ENCODE results near the gene RSPRY1.
"Not testable (repeated sequence)": the region's sequence is repeated elsewhere in the genome, so short reads cannot be mapped to it uniquely, and the experiment has no call there.

RSPRY1 gene

GRCh38 chr16:57186872-57187854 lies 1.0 kb downstream of the RSPRY1 start:
- DNase-seq (ENCODE audit: low spot score), result peak; percentile 10
- Mint-ChIP-seq H3K4me3 (peak overlapping the region; percentile 99), H3K36me3 (ENCODE audit: low read depth) (peaks cover 10% of the 10 kb centered on the region), H3K27me3 (ENCODE audit: low read depth) (no peaks in the 10 kb centered on the region), H3K9me3 (no peaks in the 10 kb centered on the region), H3K4me1 (ENCODE audit: low read depth) (peaks cover 34% of the 10 kb centered on the region), H3K27ac (peak overlapping the region; percentile 92)

- H3K36me3 Mint-ChIP-seq (ENCODE audit: low read depth); H3K27ac Mint-ChIP-seq; H3K27me3 Mint-ChIP-seq (ENCODE audit: low read depth); H3K9me3 Mint-ChIP-seq; DNase-seq (ENCODE audit: low spot score): not testable (repeated sequence)
- H3K4me1 Mint-ChIP-seq (ENCODE audit: low read depth), result peaks cover 32% of the 10 kb centered on the region
- H3K4me3 Mint-ChIP-seq, result peak overlapping the region; percentile 99
Measured at GRCh38 chr16:57187902-57188710, 2.0 kb downstream of the RSPRY1 start.

- H3K4me1 Mint-ChIP-seq (ENCODE audit: low read depth), result peaks cover 33% of the 10 kb centered on the region
- peaks cover 10% of the 10 kb centered on the region for H3K36me3 Mint-ChIP-seq (ENCODE audit: low read depth)
- peak overlapping the region; percentile 37 for H3K4me3 Mint-ChIP-seq
Measured at GRCh38 chr16:57188711-57189002, 2.5 kb downstream of the RSPRY1 start.

GRCh38 chr16:57189527-57189926 lies 3.4 kb downstream of the RSPRY1 start:
- H3K27ac Mint-ChIP-seq; H3K9me3 Mint-ChIP-seq; H3K27me3 Mint-ChIP-seq (ENCODE audit: low read depth); H3K4me3 Mint-ChIP-seq; DNase-seq (ENCODE audit: low spot score); H3K36me3 Mint-ChIP-seq (ENCODE audit: low read depth): not testable (repeated sequence)
- peaks cover 27% of the 10 kb centered on the region for H3K4me1 Mint-ChIP-seq (ENCODE audit: low read depth)

More at GRCh38 chr16:57188711-57189002, 2.5 kb downstream of the RSPRY1 start:
- H3K9me3 Mint-ChIP-seq, result no peaks in the 10 kb centered on the region
- no peak overlapping the region for H3K27ac Mint-ChIP-seq
- no peak for DNase-seq (ENCODE audit: low spot score)
- no peaks in the 10 kb centered on the region for H3K27me3 Mint-ChIP-seq (ENCODE audit: low read depth)

- no peak for DNase-seq (ENCODE audit: low spot score)
- no peak overlapping the region for H3K27ac Mint-ChIP-seq
- H3K27me3 Mint-ChIP-seq (ENCODE audit: low read depth), result no peaks in the 10 kb centered on the region
- no peak overlapping the region for H3K4me3 Mint-ChIP-seq
- H3K36me3 Mint-ChIP-seq (ENCODE audit: low read depth), result peaks cover 10% of the 10 kb centered on the region
- H3K4me1 Mint-ChIP-seq (ENCODE audit: low read depth), result peaks cover 21% of the 10 kb centered on the region
- H3K9me3 Mint-ChIP-seq, result no peaks in the 10 kb centered on the region
Measured at GRCh38 chr16:57190136-57190535, 4.0 kb downstream of the RSPRY1 start.

- Mint-ChIP-seq H3K4me1 (ENCODE audit: low read depth) (peaks cover 20% of the 10 kb centered on the region), H3K9me3 (no peaks in the 10 kb centered on the region), H3K27me3 (ENCODE audit: low read depth) (no peaks in the 10 kb centered on the region), H3K36me3 (ENCODE audit: low read depth) (peaks cover 8% of the 10 kb centered on the region), H3K27ac (no peak overlapping the region), H3K4me3 (no peak overlapping the region)
- no peak for DNase-seq (ENCODE audit: low spot score)
Measured at GRCh38 chr16:57191056-57191571, 5.0 kb downstream of the RSPRY1 start.

GRCh38 chr16:57192146-57192545 lies 6.0 kb downstream of the RSPRY1 start:
- Mint-ChIP-seq H3K4me3 (no peak overlapping the region), H3K27me3 (ENCODE audit: low read depth) (no peaks in the 10 kb centered on the region), H3K4me1 (ENCODE audit: low read depth) (peaks cover 18% of the 10 kb centered on the region), H3K9me3 (no peaks in the 10 kb centered on the region), H3K36me3 (ENCODE audit: low read depth) (peaks cover 7% of the 10 kb centered on the region), H3K27ac (no peak overlapping the region)
- DNase-seq (ENCODE audit: low spot score), result no peak

- peaks cover 7% of the 10 kb centered on the region for H3K36me3 Mint-ChIP-seq (ENCODE audit: low read depth)
- H3K9me3 Mint-ChIP-seq, result no peaks in the 10 kb centered on the region
- H3K4me3 Mint-ChIP-seq, result no peak overlapping the region
- DNase-seq (ENCODE audit: low spot score), result no peak
- H3K27me3 Mint-ChIP-seq (ENCODE audit: low read depth), result no peaks in the 10 kb centered on the region
- no peak overlapping the region for H3K27ac Mint-ChIP-seq
- H3K4me1 Mint-ChIP-seq (ENCODE audit: low read depth), result peaks cover 11% of the 10 kb centered on the region
Measured at GRCh38 chr16:57192720-57193486, 6.8 kb downstream of the RSPRY1 start.

- Mint-ChIP-seq H3K9me3 (no peaks in the 10 kb centered on the region), H3K27ac (no peak overlapping the region), H3K36me3 (ENCODE audit: low read depth) (peaks cover 10% of the 10 kb centered on the region), H3K4me1 (ENCODE audit: low read depth) (peaks cover 6% of the 10 kb centered on the region), H3K4me3 (no peak overlapping the region), H3K27me3 (ENCODE audit: low read depth) (no peaks in the 10 kb centered on the region)
- DNase-seq (ENCODE audit: low spot score), result no peak
Measured at GRCh38 chr16:57194512-57194911, 8.4 kb downstream of the RSPRY1 start.

GRCh38 chr16:57196286-57196685 lies 10.2 kb downstream of the RSPRY1 start:
- no peaks in the 10 kb centered on the region for H3K27me3 Mint-ChIP-seq (ENCODE audit: low read depth)
- no peaks in the 10 kb centered on the region for H3K9me3 Mint-ChIP-seq
- H3K4me1 Mint-ChIP-seq (ENCODE audit: low read depth), result peaks cover 4% of the 10 kb centered on the region
- peaks cover 7% of the 10 kb centered on the region for H3K36me3 Mint-ChIP-seq (ENCODE audit: low read depth)
- DNase-seq (ENCODE audit: low spot score), result no peak
- no peak overlapping the region for H3K27ac Mint-ChIP-seq
- H3K4me3 Mint-ChIP-seq, result no peak overlapping the region

GRCh38 chr16:57196753-57197152 lies 10.6 kb downstream of the RSPRY1 start:
- Mint-ChIP-seq H3K9me3 (no peaks in the 10 kb centered on the region), H3K36me3 (ENCODE audit: low read depth) (peaks cover 7% of the 10 kb centered on the region), H3K4me3 (no peak overlapping the region), H3K27ac (no peak overlapping the region), H3K4me1 (ENCODE audit: low read depth) (peaks cover 4% of the 10 kb centered on the region), H3K27me3 (ENCODE audit: low read depth) (no peaks in the 10 kb centered on the region)
- DNase-seq (ENCODE audit: low spot score), result no peak

- not testable (repeated sequence) for DNase-seq (ENCODE audit: low spot score); H3K36me3 Mint-ChIP-seq (ENCODE audit: low read depth); H3K27ac Mint-ChIP-seq; H3K4me1 Mint-ChIP-seq (ENCODE audit: low read depth); H3K27me3 Mint-ChIP-seq (ENCODE audit: low read depth); H3K9me3 Mint-ChIP-seq; H3K4me3 Mint-ChIP-seq
Measured at GRCh38 chr16:57200321-57200720, 14.2 kb downstream of the RSPRY1 start.

GRCh38 chr16:57200926-57201325 lies 14.8 kb downstream of the RSPRY1 start:
- H3K27me3 Mint-ChIP-seq (ENCODE audit: low read depth); H3K4me3 Mint-ChIP-seq; H3K9me3 Mint-ChIP-seq; H3K4me1 Mint-ChIP-seq (ENCODE audit: low read depth); DNase-seq (ENCODE audit: low spot score); H3K27ac Mint-ChIP-seq: not testable (repeated sequence)
- peaks cover 15% of the 10 kb centered on the region for H3K36me3 Mint-ChIP-seq (ENCODE audit: low read depth)

Data from T-helper 2 cell treated with Interferon-gamma antibody and Interleukin-4, amounts not matched to agents 5 μg/mL and 100 μg/mL, for 36 hours (primary cell).